NCI-H345 (cell line): ENCODE results near the gene POU3F1.
"Not testable (repeated sequence)": the region's sequence is repeated elsewhere in the genome, so short reads cannot be mapped to it uniquely, and the experiment has no call there.

Experiments
- DNase-seq: peaks from one replicate; lab custom pipeline; 2025; lab: John Stamatoyannopoulos, UW

POU3F1 gene

GRCh38 chr1:38047603-38048141, 1.1 kb upstream of the POU3F1 start:
- no peak for DNase-seq

GRCh38 chr1:38046884-38047602, 450 bp upstream of the POU3F1 start:
- DNase-seq = peak; percentile 84

- DNase-seq = peak; percentile 34
Observed at GRCh38 chr1:38045401-38046332, 926 bp downstream of the POU3F1 start.

- DNase-seq = no peak
Observed at GRCh38 chr1:38044221-38045215, 2.1 kb downstream of the POU3F1 start.

GRCh38 chr1:38043036-38043747, 3.4 kb downstream of the POU3F1 start:
- no peak for DNase-seq

GRCh38 chr1:38041936-38042834, 4.4 kb downstream of the POU3F1 start:
- DNase-seq = no peak

GRCh38 chr1:38039331-38040088, 7.1 kb downstream of the POU3F1 start:
- no peak for DNase-seq

- no peak for DNase-seq
Observed at GRCh38 chr1:38038861-38039260, 7.7 kb downstream of the POU3F1 start.

- DNase-seq = no peak
Observed at GRCh38 chr1:38037221-38037939, 9.2 kb downstream of the POU3F1 start.

- no peak for DNase-seq
Observed at GRCh38 chr1:38034871-38035270, 11.7 kb downstream of the POU3F1 start.

- not testable (repeated sequence) for DNase-seq
Observed at GRCh38 chr1:38032992-38033391, 13.6 kb downstream of the POU3F1 start.

- DNase-seq = no peak
Observed at GRCh38 chr1:38031513-38031866, 15.1 kb downstream of the POU3F1 start.

- DNase-seq = no peak
Observed at GRCh38 chr1:38030596-38031512, 15.7 kb downstream of the POU3F1 start.

- no peak for DNase-seq
Observed at GRCh38 chr1:38029685-38030511, 16.7 kb downstream of the POU3F1 start.

GRCh38 chr1:38029081-38029681, 17.4 kb downstream of the POU3F1 start:
- peak; percentile 83 for DNase-seq

GRCh38 chr1:38028671-38029070, 17.9 kb downstream of the POU3F1 start:
- DNase-seq = no peak
